PC-3 (cell line): ENCODE measurements around the gene IGSF3.
"Not testable (repeated sequence)": the region's sequence is repeated elsewhere in the genome, so short reads cannot be mapped to it uniquely, and the experiment has no call there.

ENCODE experiments used
- CTCF ChIP-seq: fragments of 300-600 bp; sonication (generic); conservative IDR thresholded peaks from 2 replicates; pipeline ENCODE4 v1.5.1; 2017; ENCODE audit warnings: antibody characterized with exemption, low read depth, mild to moderate bottlenecking, low read length
- EZH2 ChIP-seq: fragments of 300-600 bp; sonication (generic); IDR thresholded peaks from one replicate; pipeline ENCODE4 v1.6.1; 2017; ENCODE audit warnings: antibody characterized with exemption, mild to moderate bottlenecking, low read length; ENCODE audit not compliant: unreplicated experiment

- not testable (repeated sequence) for TF ChIP-seq CTCF, EZH2
Observed at GRCh38 chr1:116642311-116643280, 24.9 kb downstream of the IGSF3 start.
